GM23338 (cell line): ENCODE data around the gene PAX5.

Source experiments
- POLR2AphosphoS5 ChIP-seq: IDR thresholded peaks from 2 replicates; pipeline ENCODE4 v1.6.1; 2016; ENCODE audit warnings: antibody characterized with exemption, low read depth
- TF ChIP-seq, protein P1 (sequence below), 2 experiments: fragments of 200-600 bp in 1 of 2; sonication (generic) in 1 of 2; conservative IDR thresholded peaks; 2 replicates each; pipeline versions ENCODE4 v1.5.1 to v1.6.1; 2016 to 2017; ENCODE audit warnings: antibody characterized with exemption in 2 of 2, low read depth in 2 of 2, mild to moderate bottlenecking in 2 of 2, moderate library complexity in 1 of 2

DNA sequence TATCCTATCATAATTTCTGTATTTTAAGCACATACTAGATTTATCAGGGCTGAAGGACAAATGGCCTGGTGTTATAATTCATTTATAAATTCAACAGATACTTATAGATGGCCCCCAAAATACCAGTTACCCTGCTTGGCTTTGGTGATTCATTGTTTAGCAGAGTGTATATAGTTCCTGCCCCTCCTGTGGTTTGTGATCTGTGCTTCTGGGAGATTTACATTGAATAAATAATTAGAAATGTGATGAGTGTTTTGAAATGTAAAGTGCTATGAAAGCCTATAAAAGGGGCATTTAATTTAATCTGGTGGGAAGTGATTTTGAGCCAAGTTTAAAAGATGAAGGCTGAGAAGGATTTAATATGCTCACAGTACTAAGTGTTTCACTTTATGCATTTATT lies 49.6 kb upstream of the PAX5 start:
- TF ChIP-seq POLR2AphosphoS5 = no peak
- TF ChIP-seq, protein P1, sequence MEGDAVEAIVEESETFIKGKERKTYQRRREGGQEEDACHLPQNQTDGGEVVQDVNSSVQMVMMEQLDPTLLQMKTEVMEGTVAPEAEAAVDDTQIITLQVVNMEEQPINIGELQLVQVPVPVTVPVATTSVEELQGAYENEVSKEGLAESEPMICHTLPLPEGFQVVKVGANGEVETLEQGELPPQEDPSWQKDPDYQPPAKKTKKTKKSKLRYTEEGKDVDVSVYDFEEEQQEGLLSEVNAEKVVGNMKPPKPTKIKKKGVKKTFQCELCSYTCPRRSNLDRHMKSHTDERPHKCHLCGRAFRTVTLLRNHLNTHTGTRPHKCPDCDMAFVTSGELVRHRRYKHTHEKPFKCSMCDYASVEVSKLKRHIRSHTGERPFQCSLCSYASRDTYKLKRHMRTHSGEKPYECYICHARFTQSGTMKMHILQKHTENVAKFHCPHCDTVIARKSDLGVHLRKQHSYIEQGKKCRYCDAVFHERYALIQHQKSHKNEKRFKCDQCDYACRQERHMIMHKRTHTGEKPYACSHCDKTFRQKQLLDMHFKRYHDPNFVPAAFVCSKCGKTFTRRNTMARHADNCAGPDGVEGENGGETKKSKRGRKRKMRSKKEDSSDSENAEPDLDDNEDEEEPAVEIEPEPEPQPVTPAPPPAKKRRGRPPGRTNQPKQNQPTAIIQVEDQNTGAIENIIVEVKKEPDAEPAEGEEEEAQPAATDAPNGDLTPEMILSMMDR (conservative IDR thresholded peaks at IDR 0.05; ENCODE audit: low read depth in 2 of 2) = no peak
